Endothelial cell of umbilical vein (primary cell): ENCODE data around the gene CENPF. TPM values are rescaled to one million over a fixed set of nuclear protein-coding genes. Genes with fewer than 3 reads are reported as not detected.
"Not testable (repeated sequence)": the region's sequence is repeated elsewhere in the genome, so short reads cannot be mapped to it uniquely, and the experiment has no call there.

Source experiments
- BruUV-seq: library from RNA; stranded (reverse); fragments of 400-500 nt; replicated peaks from 2 replicates; lab custom pipeline; 2021; lab: Mats Ljungman, UMichigan
- CTCF ChIA-PET: fragments of 300-600, 350-600 bp; sonication (Branson Sonifier 250); formaldehyde crosslinking; loops from one replicate; lab custom pipeline; 2021; ENCODE audit warnings: antibody characterized with exemption, inconsistent platforms; lab: Charles Lee
- POLR2A ChIA-PET: fragments of 300-600, 350-600 bp; sonication (Branson Sonifier 250); formaldehyde crosslinking; loops from one replicate; lab custom pipeline; 2021; ENCODE audit warnings: antibody characterized with exemption, inconsistent platforms; lab: Charles Lee
- DNase-seq: peaks from one replicate; pipeline ENCODE4 v3.0.0-alpha.2; 2011; ENCODE audit warnings: low read depth, low spot score
- FAIRE-seq: peaks from 2 replicates; lab custom pipeline; 2011; peaks lifted over from hg19 to GRCh38; lab: Jason Lieb, UNC
- H2AFZ ChIP-seq: 2 replicates; pipeline ENCODE4 v1.6.0; 2012; ENCODE audit warnings: low read depth, low read length, control low read depth, inconsistent platforms
- H3K27ac ChIP-seq: 2 replicates; pipeline ENCODE4 v1.5.1; 2011; ENCODE audit warnings: low read depth, mild to moderate bottlenecking, control low read depth, low read length, moderate library complexity; ENCODE audit not compliant: insufficient read depth
- H3K27me3 ChIP-seq, 2 experiments: 2 replicates each; pipeline versions ENCODE4 v1.6.0 to v1.6.1; 2011; ENCODE audit warnings: low read length in 2 of 2, mixed read lengths in 1 of 2; ENCODE audit not compliant: control insufficient read depth in 2 of 2, insufficient read depth in 2 of 2
- H3K36me3 ChIP-seq, 2 experiments: 2 replicates in 1 of 2; 3 replicates in 1 of 2; pipeline ENCODE4 v1.5.1; 2011; ENCODE audit warnings: low read length in 2 of 2, mild to moderate bottlenecking in 1 of 2, moderate library complexity in 1 of 2; ENCODE audit not compliant: control insufficient read depth in 2 of 2, insufficient read depth in 2 of 2; ENCODE audit errors: extremely low read depth in 1 of 2
- H3K4me1 ChIP-seq: 3 replicates; pipeline ENCODE4 v1.5.1; 2011; ENCODE audit warnings: mild to moderate bottlenecking, low read length; ENCODE audit not compliant: control insufficient read depth, insufficient read depth; ENCODE audit errors: extremely low read depth
- H3K4me2 ChIP-seq: 2 replicates; pipeline ENCODE4 v1.6.1; 2011; ENCODE audit warnings: low read length, control low read depth, mixed read lengths; ENCODE audit not compliant: insufficient read depth
- H3K4me3 ChIP-seq, 3 experiments: fragments of 200-600 bp in 1 of 3; sonication (generic), shearing (Covaris generic) in 1 of 3; replicated peaks in 1 of 3; 2 replicates each; pipeline ENCODE4 v1.5.1; 2011 to 2016; ENCODE audit warnings: control low read depth in 3 of 3, low read length in 3 of 3, mild to moderate bottlenecking in 2 of 3, inconsistent platforms in 1 of 3, low read depth in 1 of 3, moderate library complexity in 1 of 3; ENCODE audit not compliant: insufficient read depth in 1 of 3
- H3K79me2 ChIP-seq: 2 replicates; pipeline ENCODE4 v1.6.0; 2012; ENCODE audit warnings: low read length, inconsistent platforms; ENCODE audit not compliant: control insufficient read depth, insufficient read depth
- H3K9ac ChIP-seq: replicated peaks from 2 replicates; pipeline ENCODE3; 2011; ENCODE audit warnings: low read length, control low read depth; ENCODE audit not compliant: insufficient read depth; ENCODE audit errors: extremely low read depth
- H3K9me1 ChIP-seq: replicated peaks from 3 replicates; pipeline ENCODE4 v1.6.0; 2011; ENCODE audit warnings: mild to moderate bottlenecking, low read length; ENCODE audit not compliant: control insufficient read depth, insufficient read depth; ENCODE audit errors: extremely low read depth
- H3K9me3 ChIP-seq: replicated peaks from 2 replicates; pipeline ENCODE4 v1.5.1; 2012; ENCODE audit warnings: low read length, inconsistent platforms; ENCODE audit not compliant: control insufficient read depth, insufficient read depth
- H4K20me1 ChIP-seq: replicated peaks from 2 replicates; pipeline ENCODE3; 2011; ENCODE audit warnings: mild to moderate bottlenecking, low read length; ENCODE audit not compliant: control insufficient read depth, insufficient read depth; ENCODE audit errors: extremely low read depth
- EZH2 ChIP-seq: IDR thresholded peaks from 2 replicates; pipeline ENCODE4 v1.6.1; 2012; ENCODE audit warnings: borderline replicate concordance, low read depth, mild to moderate bottlenecking, moderate library complexity, low read length, inconsistent platforms; ENCODE audit not compliant: severe bottlenecking
- FOS ChIP-seq: IDR thresholded peaks from 2 replicates; pipeline ENCODE4 v1.6.1; 2011; ENCODE audit warnings: mild to moderate bottlenecking, low read length, moderate library complexity, borderline replicate concordance; ENCODE audit not compliant: insufficient read depth
- GATA2 ChIP-seq: IDR thresholded peaks from 2 replicates; pipeline ENCODE4 v1.7.0; 2011; ENCODE audit warnings: low read depth, mild to moderate bottlenecking, moderate library complexity, mixed read lengths, low read length; ENCODE audit not compliant: insufficient read length, insufficient read depth
- JUN ChIP-seq: IDR thresholded peaks from 2 replicates; pipeline ENCODE4 v1.6.1; 2011; ENCODE audit warnings: borderline replicate concordance, low read depth; ENCODE audit not compliant: insufficient read length, insufficient read depth
- MYC ChIP-seq: IDR thresholded peaks from one replicate; pipeline ENCODE4 v1.6.1; 2011; ENCODE audit warnings: mild to moderate bottlenecking, low read depth, low read length
- POLR2A ChIP-seq: IDR thresholded peaks from 2 replicates; pipeline ENCODE4 v1.6.1; 2012; ENCODE audit warnings: low read depth, mild to moderate bottlenecking, control low read depth, low read length
- POLR2AphosphoS5 ChIP-seq: IDR thresholded peaks from 2 replicates; pipeline ENCODE4 v1.6.1; 2012; ENCODE audit warnings: low read depth, mild to moderate bottlenecking, control low read depth, low read length, moderate library complexity; ENCODE audit not compliant: insufficient read depth
- dilution Hi-C: fragments of 300-500 bp; cut with MboI; formaldehyde crosslinking; loops from one replicate; pipeline ENCODE4 v1.15.0; 2019; ENCODE audit warnings: low sequenced_read_pairs; ENCODE audit not compliant: extremely low pct_ligation_motif_present
- intact Hi-C: fragments of 100-400 bp; cut with micrococcal nuclease; formaldehyde crosslinking; loops from one replicate; pipeline ENCODE4 v1.10.0; 2022
- polyA plus RNA-seq, 4 experiments: library from polyadenylated mRNA; depleted of rRNA in 3 of 4; stranded (reverse) in 3 of 4; unstranded in 1 of 4; fragments of >200 nt; gene quantifications; 2 replicates each; pipeline versions ENCODE4 v1.2.1 to v1.2.3, GENCODE V29; 2011 to 2012; ENCODE audit warnings: missing spikeins in 1 of 4
- total RNA-seq: library from RNA; stranded (reverse); gene quantifications from 2 replicates; pipeline ENCODE4 v1.2.3, GENCODE V29; 2021
- TF ChIP-seq, protein P1 (sequence below): IDR thresholded peaks from 2 replicates; pipeline ENCODE4 v1.6.1; 2011; ENCODE audit not compliant: insufficient read depth, insufficient read length
- TF ChIP-seq, protein P2 (sequence below), 2 donors: IDR thresholded peaks; 1 replicate in 1 of 2; 2 replicates in 1 of 2; pipeline ENCODE4 v1.5.1; 2011; ENCODE audit warnings: low read length in 2 of 2, mild to moderate bottlenecking in 2 of 2, moderate library complexity in 2 of 2, control low read depth in 1 of 2, inconsistent platforms in 1 of 2, low read depth in 1 of 2; ENCODE audit not compliant: insufficient read depth in 1 of 2; ENCODE audit errors: extremely low read depth in 1 of 2

Gene CENPF
- total and polyA plus RNA-seq, 2 donors (not counting 3 experiments of a cell fraction or from before 2014, with no cell fraction given), result 6.4 to 66.2 TPM

DNA sequence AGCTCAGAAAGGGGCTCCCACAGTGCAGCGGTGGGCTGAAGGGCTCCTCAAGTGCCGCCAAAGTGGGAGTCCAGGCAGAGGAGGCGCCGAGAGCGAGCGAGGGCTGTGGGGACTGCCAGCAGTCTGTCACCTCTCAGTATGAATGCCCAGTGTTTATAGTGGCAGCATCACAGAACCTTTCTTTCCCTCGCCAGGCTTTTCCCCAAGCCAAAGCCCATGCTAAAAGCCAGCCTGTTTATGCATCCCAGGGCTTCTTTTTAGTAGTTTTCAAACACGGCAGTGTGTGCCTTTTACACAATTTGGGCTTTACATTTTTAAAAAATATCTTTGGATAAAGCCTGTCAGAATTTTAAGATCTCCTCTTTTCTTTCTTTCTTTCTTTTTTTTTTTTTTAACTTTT, 70.6 kb downstream of the CENPF start:
- no TSS peak for BruUV-seq
- Histone ChIP-seq H3K4me2 (no peak overlapping the region), H3K27me3 (no peaks in the 10 kb centered on the region), H3K27ac (no peak overlapping the region), H3K79me2 (no peaks in the 10 kb centered on the region), H3K9me1 (no peaks in the 10 kb centered on the region), H3K9ac (no peak overlapping the region), H3K36me3 (peaks cover 0 to 2% of the 10 kb centered on the region in 2 experiments), H2AFZ (no peak overlapping the region), H3K4me1 (peaks cover 4% of the 10 kb centered on the region), H3K9me3 (no peaks in the 10 kb centered on the region), H3K4me3 (no peak overlapping the region), H4K20me1 (no peaks in the 10 kb centered on the region)
- intact Hi-C loops (no loop called here), dilution Hi-C loops (no loop called here)
- CTCF ChIA-PET, result interaction anchor here (1.0 kb wide), 1 partner anchor 854 kb away, joined by 3 read pairs; no protein-coding TSS in a partner anchor
- POLR2A ChIA-PET, result no interaction called here
- no peak for TF ChIP-seq FOS
- no peak for TF ChIP-seq POLR2A
- no peak for TF ChIP-seq JUN
- TF ChIP-seq, protein P1, sequence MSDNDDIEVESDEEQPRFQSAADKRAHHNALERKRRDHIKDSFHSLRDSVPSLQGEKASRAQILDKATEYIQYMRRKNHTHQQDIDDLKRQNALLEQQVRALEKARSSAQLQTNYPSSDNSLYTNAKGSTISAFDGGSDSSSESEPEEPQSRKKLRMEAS, result no peak
- TF ChIP-seq, protein P2, sequence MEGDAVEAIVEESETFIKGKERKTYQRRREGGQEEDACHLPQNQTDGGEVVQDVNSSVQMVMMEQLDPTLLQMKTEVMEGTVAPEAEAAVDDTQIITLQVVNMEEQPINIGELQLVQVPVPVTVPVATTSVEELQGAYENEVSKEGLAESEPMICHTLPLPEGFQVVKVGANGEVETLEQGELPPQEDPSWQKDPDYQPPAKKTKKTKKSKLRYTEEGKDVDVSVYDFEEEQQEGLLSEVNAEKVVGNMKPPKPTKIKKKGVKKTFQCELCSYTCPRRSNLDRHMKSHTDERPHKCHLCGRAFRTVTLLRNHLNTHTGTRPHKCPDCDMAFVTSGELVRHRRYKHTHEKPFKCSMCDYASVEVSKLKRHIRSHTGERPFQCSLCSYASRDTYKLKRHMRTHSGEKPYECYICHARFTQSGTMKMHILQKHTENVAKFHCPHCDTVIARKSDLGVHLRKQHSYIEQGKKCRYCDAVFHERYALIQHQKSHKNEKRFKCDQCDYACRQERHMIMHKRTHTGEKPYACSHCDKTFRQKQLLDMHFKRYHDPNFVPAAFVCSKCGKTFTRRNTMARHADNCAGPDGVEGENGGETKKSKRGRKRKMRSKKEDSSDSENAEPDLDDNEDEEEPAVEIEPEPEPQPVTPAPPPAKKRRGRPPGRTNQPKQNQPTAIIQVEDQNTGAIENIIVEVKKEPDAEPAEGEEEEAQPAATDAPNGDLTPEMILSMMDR (IDR thresholded peaks at IDR 0.05; ENCODE audit: extremely low read depth in 1 of 2, insufficient read depth in 1 of 2, low read depth in 1 of 2, low read length in 2 of 2), result no peak
- no peak for TF ChIP-seq POLR2AphosphoS5
- no peak for TF ChIP-seq GATA2
- no peak for TF ChIP-seq EZH2
- no peak for TF ChIP-seq MYC
- FAIRE-seq (no peak), DNase-seq (no peak)

DNA sequence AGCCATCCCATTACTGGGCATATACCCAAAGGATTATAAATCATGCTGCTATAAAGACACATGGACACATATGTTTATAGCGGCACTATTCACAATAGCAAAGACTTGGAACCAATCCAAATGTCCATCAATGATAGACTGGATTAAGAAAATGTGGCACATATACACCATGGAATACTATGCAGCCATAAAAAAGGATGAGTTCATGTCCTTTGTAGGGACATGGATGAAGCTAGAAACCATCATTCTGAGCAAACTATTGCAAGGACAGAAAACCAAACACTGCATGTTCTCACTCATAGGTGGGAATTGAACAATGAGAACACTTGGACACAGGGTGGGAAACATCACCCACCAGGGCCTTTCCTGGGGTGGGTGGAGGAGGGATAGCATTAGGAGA, 72.5 kb downstream of the CENPF start:
- H3K27ac ChIP-seq, dilution Hi-C loops, POLR2A ChIA-PET, H3K79me2 ChIP-seq, H3K9me1 ChIP-seq, CTCF ChIA-PET, intact Hi-C loops, H3K4me2 ChIP-seq, H3K4me1 ChIP-seq, H3K4me3 ChIP-seq, BruUV-seq, H3K36me3 ChIP-seq, H2AFZ ChIP-seq, H3K27me3 ChIP-seq, FAIRE-seq, H4K20me1 ChIP-seq, H3K9ac ChIP-seq, H3K9me3 ChIP-seq, DNase-seq: not testable (repeated sequence)
